Erythroblast (primary cell): ENCODE measurements around the gene FAM228B.

Experiments used
- GATA1 ChIP-seq: IDR thresholded peaks from 2 replicates; pipeline ENCODE4 v1.6.1; 2011; ENCODE audit warnings: low read depth, mild to moderate bottlenecking, control low read depth, low read length, moderate library complexity
- POLR2A ChIP-seq: IDR thresholded peaks from 2 replicates; pipeline ENCODE4 v1.6.1; 2011; ENCODE audit warnings: mild to moderate bottlenecking, low read length

- TF ChIP-seq POLR2A (no peak), GATA1 (no peak)
Observed at GRCh38 chr2:24087032-24087431, 36.2 kb upstream of the FAM228B start.
